Stimulated activated CD8-positive, alpha-beta memory T cell treated with anti-CD3 and anti-CD28 coated beads, Interleukin-4, amount 100 ng/mL, for 48 hours (primary cell): ENCODE data around the gene MAP2K6.
"Not testable (repeated sequence)": the region's sequence is repeated elsewhere in the genome, so short reads cannot be mapped to it uniquely, and the experiment has no call there.

Experiments
- DNase-seq: peaks from one replicate; pipeline ENCODE4 v3.0.0-alpha.2; 2020

The MAP2K6 gene

GRCh38 chr17:69460963-69461922 is 46.7 kb downstream of the MAP2K6 start:
- no peak for DNase-seq

- no peak for DNase-seq
These were observed 47.5 kb downstream of the MAP2K6 start for GRCh38 chr17:69461951-69462369.

- no peak for DNase-seq
These were observed 48.4 kb downstream of the MAP2K6 start for GRCh38 chr17:69462882-69463281.

GRCh38 chr17:69466451-69466850 is 52.0 kb downstream of the MAP2K6 start:
- no peak for DNase-seq

GRCh38 chr17:69466905-69467667 is 52.6 kb downstream of the MAP2K6 start:
- DNase-seq: no peak

- no peak for DNase-seq
These were observed 53.7 kb downstream of the MAP2K6 start for GRCh38 chr17:69468207-69468606.

GRCh38 chr17:69470702-69471101 is 56.2 kb downstream of the MAP2K6 start:
- no peak for DNase-seq

GRCh38 chr17:69471406-69471805 is 56.9 kb downstream of the MAP2K6 start:
- DNase-seq: no peak

GRCh38 chr17:69473841-69474831 is 59.6 kb downstream of the MAP2K6 start:
- no peak for DNase-seq

- DNase-seq: no peak
These were observed 62.9 kb downstream of the MAP2K6 start for GRCh38 chr17:69477204-69477902.

- no peak for DNase-seq
These were observed 63.4 kb downstream of the MAP2K6 start for GRCh38 chr17:69477903-69478266.

- DNase-seq: no peak
These were observed 64.4 kb downstream of the MAP2K6 start for GRCh38 chr17:69478916-69479315.

GRCh38 chr17:69479756-69480155 is 65.3 kb downstream of the MAP2K6 start:
- DNase-seq: not testable (repeated sequence)

- no peak for DNase-seq
These were observed 65.7 kb downstream of the MAP2K6 start for GRCh38 chr17:69480245-69480644.

- no peak for DNase-seq
These were observed 70.8 kb downstream of the MAP2K6 start for GRCh38 chr17:69485251-69485661.

- no peak for DNase-seq
These were observed 71.6 kb downstream of the MAP2K6 start for GRCh38 chr17:69485901-69486643.

GRCh38 chr17:69486779-69487637 is 72.5 kb downstream of the MAP2K6 start:
- no peak for DNase-seq

- DNase-seq: no peak
These were observed 74.8 kb downstream of the MAP2K6 start for GRCh38 chr17:69489313-69489712.

- DNase-seq: no peak
These were observed 78.0 kb downstream of the MAP2K6 start for GRCh38 chr17:69492410-69493071.

- no peak for DNase-seq
These were observed 81.3 kb downstream of the MAP2K6 start for GRCh38 chr17:69495787-69496186.
